ENCODE results near the gene TCHH. TPM values are rescaled to one million over a fixed set of nuclear protein-coding genes. Genes with fewer than 3 reads are reported as not detected.

TCHH gene
- total and polyA plus RNA-seq, 11 donors = 0.01 to 0.05 (median 0.05) TPM; not detected in 8

GRCh38 chr1:152159144-152159543 is 43.9 kb upstream of the TCHH start, which contains the start of gene RPTN:
Gene RPTN, minus strand, starts transcription at chr1:152159228. Its CDS starts 1,339 bp downstream, at chr1:152157889.
- Histone ChIP-seq H3K4me3 (no peak within 1 kb of the TSS), H3K9me3 (no peaks in the 10 kb centered on the region), H3K27me3 (no peaks in the 10 kb centered on the region), H3K36me3 (no peaks in the 10 kb centered on the region), H3K27ac (peak within 1 kb of the TSS in 1 of 12 donors; percentile 78), H3K4me1 (peaks cover 0 to 41% (median 0%) of the 10 kb centered on the region in 12 donors)
- no peak for DNase-seq
- no peak for ATAC-seq
- intact Hi-C loops (cut with DNase I) = no loop called here
- 81 to 95% (median 90%) methylated on average over 1 of the region's 1 CpG for WGBS, 4 donors
- TF ChIP-seq POLR2A (IDR thresholded peaks at IDR 0.05) (no peak), CTCF (IDR thresholded peaks at IDR 0.05) (no peak)

DNA sequence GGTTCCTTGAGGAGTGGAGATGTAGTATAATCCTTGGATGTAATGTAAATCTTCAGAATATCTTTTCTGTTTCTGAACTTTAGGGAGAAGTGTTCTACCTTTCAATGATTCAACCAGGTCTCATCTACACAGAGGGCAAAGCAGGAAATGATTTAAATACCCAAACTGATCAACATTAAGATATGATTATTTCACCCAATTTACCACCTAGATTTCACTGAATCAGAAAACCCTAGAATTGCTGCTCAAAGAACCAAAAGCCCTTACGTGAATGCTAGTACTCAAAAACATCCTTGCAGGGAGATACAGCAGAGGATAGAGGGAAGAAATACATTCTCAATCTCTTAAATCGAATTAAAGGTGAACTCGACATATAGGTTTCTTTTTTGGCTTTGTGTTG is 38.8 kb upstream of the TCHH start:
- no peaks in the 10 kb centered on the region for H3K27me3 ChIP-seq
- intact Hi-C loops (cut with DNase I) = no loop called here
- TF ChIP-seq CTCF (IDR thresholded peaks at IDR 0.05) (no peak), POLR2A (IDR thresholded peaks at IDR 0.05) (no peak)
- H3K4me1 ChIP-seq = peaks cover 0 to 4% (median 0%) of the 10 kb centered on the region in 12 donors
- 63 to 86% (median 79%) methylated on average over 3 of the region's 3 CpGs for WGBS, 4 donors
- H3K36me3 ChIP-seq = no peaks in the 10 kb centered on the region
- H3K27ac ChIP-seq = no peak overlapping the region
- no peak for ATAC-seq
- DNase-seq = no peak
- H3K9me3 ChIP-seq = peaks cover 0 to 6% (median 0%) of the 10 kb centered on the region in 12 donors
- no peak overlapping the region for H3K4me3 ChIP-seq

DNA sequence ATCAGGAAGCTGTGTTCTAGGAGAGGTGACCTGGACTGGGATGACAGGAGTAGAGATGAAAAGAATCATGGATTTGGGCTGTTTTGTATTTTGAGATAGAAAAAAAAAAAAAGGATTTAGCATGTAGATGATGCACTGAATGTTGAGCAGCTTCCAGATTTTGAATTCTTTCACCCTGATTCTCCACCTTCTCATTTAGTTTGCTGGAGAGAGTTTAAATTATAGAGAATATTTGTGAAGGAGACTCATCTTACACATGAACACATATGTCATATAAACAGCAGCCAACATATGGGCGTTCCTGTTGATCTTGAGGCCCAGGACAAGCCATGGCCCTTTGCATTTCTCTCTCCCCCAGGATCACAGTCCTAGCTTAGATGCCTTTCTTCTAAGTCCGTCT is 36.4 kb upstream of the TCHH start:
- ATAC-seq (no peak), DNase-seq (no peak)
- no peak overlapping the region for H3K4me3 ChIP-seq
- peaks cover 0 to 22% (median 14%) of the 10 kb centered on the region in 12 donors for H3K9me3 ChIP-seq
- H3K36me3 ChIP-seq = no peaks in the 10 kb centered on the region
- WGBS, 4 donors = 45 to 65% (median 52%) methylated on average over 2 of the region's 2 CpGs
- H3K4me1 ChIP-seq = no peaks in the 10 kb centered on the region
- H3K27me3 ChIP-seq = no peaks in the 10 kb centered on the region
- H3K27ac ChIP-seq = no peak overlapping the region
- intact Hi-C loops (cut with DNase I) = no loop called here
- TF ChIP-seq POLR2A (IDR thresholded peaks at IDR 0.05) (no peak), CTCF (IDR thresholded peaks at IDR 0.05) (no peak)

- Histone ChIP-seq H3K9me3 (peaks cover 0 to 22% (median 14%) of the 10 kb centered on the region in 12 donors), H3K4me1 (no peaks in the 10 kb centered on the region), H3K27me3 (no peaks in the 10 kb centered on the region), H3K36me3 (no peaks in the 10 kb centered on the region), H3K4me3 (no peak overlapping the region), H3K27ac (no peak overlapping the region)
- no peak for ATAC-seq
- 38 to 67% (median 55%) methylated on average over 1 of the region's 1 CpG for WGBS, 4 donors
- intact Hi-C loops (cut with DNase I) = loop anchor here in 1 of 10 donors (5.0 kb wide), 1 partner anchor 33 kb away; no protein-coding TSS in a partner anchor
- TF ChIP-seq POLR2A (IDR thresholded peaks at IDR 0.05) (no peak), CTCF (IDR thresholded peaks at IDR 0.05) (no peak)
- no peak for DNase-seq
These were observed 33.7 kb upstream of the TCHH start for GRCh38 chr1:152148981-152149380.
